ENCODE results near the gene NGEF. TPM values are rescaled to one million over a fixed set of nuclear protein-coding genes. Genes with fewer than 3 reads are reported as not detected.

Gene NGEF
- total RNA-seq, 1 experiment from 2014 or later = 2.7 TPM

DNA sequence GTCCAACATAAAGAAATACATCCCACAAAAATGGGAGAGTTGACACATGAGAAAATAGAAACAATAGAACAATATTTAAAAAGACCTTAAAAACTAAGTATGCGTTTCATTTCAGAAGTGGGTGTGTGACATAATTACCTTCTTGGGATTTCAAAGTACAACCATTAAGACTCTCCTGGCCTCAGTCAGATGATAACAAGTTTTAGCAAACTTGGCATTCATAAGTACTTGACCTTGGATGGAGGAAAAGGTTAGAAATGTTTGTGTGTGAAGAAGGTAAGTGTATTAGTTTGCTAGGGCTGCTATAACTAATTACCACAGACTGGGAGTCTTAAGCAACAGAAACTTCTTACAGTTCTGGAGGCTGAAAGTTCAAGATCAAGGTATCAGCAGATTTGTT is 4.9 kb upstream of the NGEF start:
- H3K4me1 Mint-ChIP-seq (ENCODE audit: insufficient read depth, unreplicated experiment) = no peaks in the 10 kb centered on the region
- H3K9me3 Mint-ChIP-seq (ENCODE audit: unreplicated experiment) = peaks cover 13% of the 10 kb centered on the region
- BruUV-seq (replicated peaks) = no TSS peak
- H3K36me3 Mint-ChIP-seq (ENCODE audit: insufficient read depth, unreplicated experiment) = no peaks in the 10 kb centered on the region
- TF ChIP-seq, protein P1, sequence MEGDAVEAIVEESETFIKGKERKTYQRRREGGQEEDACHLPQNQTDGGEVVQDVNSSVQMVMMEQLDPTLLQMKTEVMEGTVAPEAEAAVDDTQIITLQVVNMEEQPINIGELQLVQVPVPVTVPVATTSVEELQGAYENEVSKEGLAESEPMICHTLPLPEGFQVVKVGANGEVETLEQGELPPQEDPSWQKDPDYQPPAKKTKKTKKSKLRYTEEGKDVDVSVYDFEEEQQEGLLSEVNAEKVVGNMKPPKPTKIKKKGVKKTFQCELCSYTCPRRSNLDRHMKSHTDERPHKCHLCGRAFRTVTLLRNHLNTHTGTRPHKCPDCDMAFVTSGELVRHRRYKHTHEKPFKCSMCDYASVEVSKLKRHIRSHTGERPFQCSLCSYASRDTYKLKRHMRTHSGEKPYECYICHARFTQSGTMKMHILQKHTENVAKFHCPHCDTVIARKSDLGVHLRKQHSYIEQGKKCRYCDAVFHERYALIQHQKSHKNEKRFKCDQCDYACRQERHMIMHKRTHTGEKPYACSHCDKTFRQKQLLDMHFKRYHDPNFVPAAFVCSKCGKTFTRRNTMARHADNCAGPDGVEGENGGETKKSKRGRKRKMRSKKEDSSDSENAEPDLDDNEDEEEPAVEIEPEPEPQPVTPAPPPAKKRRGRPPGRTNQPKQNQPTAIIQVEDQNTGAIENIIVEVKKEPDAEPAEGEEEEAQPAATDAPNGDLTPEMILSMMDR (IDR thresholded peaks at IDR 0.05; ENCODE audit: unreplicated experiment) = no peak
- H3K27ac Mint-ChIP-seq (ENCODE audit: low read depth, unreplicated experiment) = no peak overlapping the region
- no peaks in the 10 kb centered on the region for H3K27me3 Mint-ChIP-seq (ENCODE audit: insufficient read depth, unreplicated experiment)
- CTCF ChIA-PET = no interaction called here
- intact Hi-C loops (cut with micrococcal nuclease) = no loop called here
- DNase-seq (ENCODE audit: unreplicated experiment) = no peak
- no peak overlapping the region for H3K4me3 Mint-ChIP-seq (ENCODE audit: unreplicated experiment)
- POLR2A ChIA-PET = interaction anchor here (0.8 kb wide), 1 partner anchor 8 kb away, joined by 4 read pairs; no protein-coding TSS in a partner anchor

DNA sequence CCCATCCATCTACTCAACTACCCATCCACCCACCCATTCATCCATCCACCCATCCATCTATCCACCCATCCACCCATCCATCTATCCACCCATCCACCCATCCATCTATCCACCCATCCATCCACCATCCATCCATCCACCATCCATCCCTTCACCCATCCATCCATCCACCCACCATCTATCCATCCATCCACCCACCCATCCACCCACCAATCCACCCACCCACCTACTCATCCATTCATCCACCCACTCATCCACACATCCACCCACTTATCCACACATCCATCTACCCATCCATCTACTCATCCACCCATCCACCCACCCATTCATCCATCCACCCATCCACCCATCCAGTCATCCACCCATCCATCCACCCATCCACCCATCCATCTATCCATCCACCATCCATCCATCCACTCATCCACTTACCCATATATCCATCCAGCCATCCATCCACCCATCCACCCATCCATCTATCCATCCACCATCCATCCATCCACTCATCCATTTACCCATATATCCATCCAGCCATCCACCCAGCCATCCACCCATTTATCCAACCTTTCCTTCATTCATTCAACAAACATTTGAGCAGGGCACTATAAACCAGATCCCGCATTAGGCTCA is 2.1 kb upstream of the NGEF start:
- no TSS peak for BruUV-seq (replicated peaks)
- no peak overlapping the region for H3K4me3 Mint-ChIP-seq (ENCODE audit: unreplicated experiment)
- no peaks in the 10 kb centered on the region for H3K27me3 Mint-ChIP-seq (ENCODE audit: insufficient read depth, unreplicated experiment)
- POLR2A ChIA-PET = no interaction called here
- peaks cover 13% of the 10 kb centered on the region for H3K9me3 Mint-ChIP-seq (ENCODE audit: unreplicated experiment)
- H3K27ac Mint-ChIP-seq (ENCODE audit: low read depth, unreplicated experiment) = no peak overlapping the region
- no peak for DNase-seq (ENCODE audit: unreplicated experiment)
- TF ChIP-seq, protein P1 (IDR thresholded peaks at IDR 0.05; ENCODE audit: unreplicated experiment) = no peak
- H3K4me1 Mint-ChIP-seq (ENCODE audit: insufficient read depth, unreplicated experiment) = no peaks in the 10 kb centered on the region
- H3K36me3 Mint-ChIP-seq (ENCODE audit: insufficient read depth, unreplicated experiment) = no peaks in the 10 kb centered on the region
- intact Hi-C loops (cut with micrococcal nuclease) = no loop called here
- CTCF ChIA-PET = no interaction called here

DNA sequence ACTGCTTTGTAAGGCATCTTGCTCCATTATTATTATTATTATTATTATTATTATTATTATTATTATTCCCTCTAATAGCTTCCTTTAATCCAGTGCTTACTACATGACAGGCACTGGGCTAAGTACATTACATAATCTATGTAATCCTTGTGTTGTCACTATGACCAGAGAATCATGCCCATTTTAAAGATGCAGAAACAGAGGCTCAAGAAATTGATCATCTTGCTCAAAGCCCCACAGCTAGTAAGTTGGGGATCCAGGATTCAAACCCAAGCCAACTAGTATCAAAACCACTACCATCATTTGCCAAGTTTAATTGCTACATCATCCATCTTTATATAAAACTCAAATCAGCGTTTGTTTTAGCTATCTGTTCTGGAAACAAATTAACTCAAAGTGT is 594 bp upstream of the NGEF start:
- Mint-ChIP-seq H3K27me3 (ENCODE audit: insufficient read depth, unreplicated experiment) (no peaks in the 10 kb centered on the region), H3K9me3 (ENCODE audit: unreplicated experiment) (peaks cover 13% of the 10 kb centered on the region), H3K27ac (ENCODE audit: low read depth, unreplicated experiment) (no peak overlapping the region), H3K4me1 (ENCODE audit: insufficient read depth, unreplicated experiment) (no peaks in the 10 kb centered on the region), H3K4me3 (ENCODE audit: unreplicated experiment) (no peak overlapping the region), H3K36me3 (ENCODE audit: insufficient read depth, unreplicated experiment) (no peaks in the 10 kb centered on the region)
- BruUV-seq (replicated peaks) = no TSS peak
- TF ChIP-seq, protein P1 (IDR thresholded peaks at IDR 0.05; ENCODE audit: unreplicated experiment) = no peak
- POLR2A ChIA-PET = interaction anchor here (0.5 to 1.0 kb wide), 2 partner anchors 13 to 231 kb away, joined by 3 to 7 read pairs; no protein-coding TSS in a partner anchor
- no peak for DNase-seq (ENCODE audit: unreplicated experiment)
- intact Hi-C loops (cut with micrococcal nuclease) = no loop called here
- CTCF ChIA-PET = interaction anchor here (0.6 kb wide), 1 partner anchor 125 kb away, joined by 3 read pairs; no protein-coding TSS in a partner anchor

DNA sequence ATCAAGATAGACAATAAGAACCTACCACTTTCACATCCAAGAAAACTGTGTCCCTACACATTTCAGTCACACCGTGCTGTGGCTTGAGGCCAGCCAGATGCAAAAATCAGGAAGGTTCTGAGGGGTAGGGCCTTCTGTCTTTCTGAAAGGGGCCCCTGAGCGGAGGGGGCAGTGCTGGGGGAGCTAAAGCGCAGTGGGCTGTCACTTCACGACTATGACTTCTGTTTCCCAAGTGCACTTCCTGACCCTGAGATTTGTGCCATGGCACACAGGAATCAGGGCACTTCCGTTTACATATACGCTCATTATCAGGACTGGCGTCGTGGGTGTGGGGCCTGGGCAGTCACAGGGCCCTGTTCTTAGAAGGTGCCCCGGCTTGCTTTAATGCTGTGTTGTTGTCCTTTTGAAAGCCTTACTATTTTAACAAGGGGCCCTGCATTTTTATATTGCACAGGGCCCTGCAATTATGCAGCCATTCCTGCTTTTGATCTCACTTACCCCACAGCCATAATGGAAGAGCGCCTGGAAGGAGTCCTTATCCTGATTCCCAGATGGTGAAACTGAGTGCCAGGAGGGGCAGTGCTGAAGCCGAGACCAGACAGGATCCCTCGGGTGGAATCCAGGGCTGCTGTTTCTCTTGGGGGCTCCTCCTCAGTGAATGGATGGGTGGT is 620 bp downstream of the NGEF start:
- Mint-ChIP-seq H3K27ac (ENCODE audit: low read depth, unreplicated experiment) (no peak overlapping the region), H3K4me1 (ENCODE audit: insufficient read depth, unreplicated experiment) (no peaks in the 10 kb centered on the region), H3K27me3 (ENCODE audit: insufficient read depth, unreplicated experiment) (no peaks in the 10 kb centered on the region), H3K36me3 (ENCODE audit: insufficient read depth, unreplicated experiment) (no peaks in the 10 kb centered on the region), H3K9me3 (ENCODE audit: unreplicated experiment) (peaks cover 13% of the 10 kb centered on the region), H3K4me3 (ENCODE audit: unreplicated experiment) (no peak overlapping the region)
- BruUV-seq (replicated peaks) = no TSS peak
- intact Hi-C loops (cut with micrococcal nuclease) = no loop called here
- POLR2A ChIA-PET = no interaction called here
- CTCF ChIA-PET = no interaction called here
- DNase-seq (ENCODE audit: unreplicated experiment) = no peak
- TF ChIP-seq, protein P1 (IDR thresholded peaks at IDR 0.05; ENCODE audit: unreplicated experiment) = no peak

All from MCF 10A (cell line).